GM18907 (cell line): Measurements from ENCODE around the gene CCDC186.

ENCODE experiments used
- ATAC-seq: cut with Tn5 transposase; IDR thresholded peaks from one replicate; pipeline ENCODE4 v1.9.1; 2021; ENCODE audit warnings: mild to moderate bottlenecking, moderate library complexity; ENCODE audit not compliant: unreplicated experiment

The CCDC186 gene

GRCh38 chr10:114115661-114116445 is 58.1 kb downstream of the CCDC186 start:
- no peak for ATAC-seq

DNA sequence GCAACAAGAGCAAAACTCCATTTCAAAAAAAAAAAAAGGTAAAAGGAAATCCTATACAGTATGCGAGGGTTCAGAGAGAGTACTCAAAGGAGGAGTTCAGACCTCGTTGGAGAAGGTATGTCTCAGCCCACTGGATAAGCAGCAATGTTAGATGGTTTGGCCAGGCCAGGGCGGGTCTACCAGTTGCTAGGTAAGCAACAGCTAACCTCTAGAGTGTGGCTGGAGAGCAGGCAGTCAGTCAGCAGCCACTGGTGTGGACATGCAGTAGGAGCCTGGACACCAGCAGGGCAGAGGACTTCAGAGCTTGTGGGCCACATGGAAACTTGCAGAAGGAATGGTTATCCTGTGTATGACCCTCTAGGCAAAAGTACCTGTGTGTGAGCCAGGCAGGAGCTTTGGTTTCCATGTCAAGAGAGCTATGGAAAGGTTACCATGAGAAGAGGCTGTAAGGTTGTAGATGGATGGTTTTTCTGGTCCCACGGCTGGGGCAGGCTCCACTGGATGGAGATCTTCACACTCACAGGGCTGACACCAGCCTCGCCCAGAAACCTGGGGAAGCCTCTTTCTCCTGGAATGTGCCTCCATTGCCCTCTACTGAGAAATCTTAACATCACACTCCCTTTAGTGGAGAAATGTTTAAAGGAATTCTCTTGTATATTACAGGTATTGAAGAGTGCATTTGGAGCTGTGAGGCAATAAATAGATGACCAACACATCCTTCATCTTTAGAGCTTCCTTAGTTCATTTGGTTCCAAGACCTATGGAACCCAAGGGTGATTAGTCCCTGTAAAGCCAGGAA is 63.6 kb downstream of the CCDC186 start:
- ATAC-seq: no peak

DNA sequence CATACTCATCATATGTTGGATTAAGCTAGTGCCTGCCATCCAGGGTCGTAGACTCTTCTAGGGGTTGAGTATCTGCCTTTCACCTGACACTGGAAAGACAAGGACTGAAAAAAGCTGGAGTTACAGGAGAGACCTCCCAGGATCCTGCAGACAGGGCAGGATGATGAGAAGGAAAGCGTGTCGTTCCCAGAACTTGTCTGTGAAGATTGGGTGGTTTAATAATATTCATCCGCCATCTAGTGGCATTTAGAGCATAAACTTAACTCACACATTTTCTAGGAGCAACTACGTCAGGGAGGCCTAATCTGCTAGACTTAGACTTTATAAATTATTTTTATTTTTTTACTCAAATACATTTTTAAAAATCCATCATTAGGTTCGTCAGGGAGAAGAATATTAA is 70.7 kb downstream of the CCDC186 start:
- peak; percentile 52 for ATAC-seq

- no peak for ATAC-seq
Measured at GRCh38 chr10:114102256-114102655, 71.7 kb downstream of the CCDC186 start.

DNA sequence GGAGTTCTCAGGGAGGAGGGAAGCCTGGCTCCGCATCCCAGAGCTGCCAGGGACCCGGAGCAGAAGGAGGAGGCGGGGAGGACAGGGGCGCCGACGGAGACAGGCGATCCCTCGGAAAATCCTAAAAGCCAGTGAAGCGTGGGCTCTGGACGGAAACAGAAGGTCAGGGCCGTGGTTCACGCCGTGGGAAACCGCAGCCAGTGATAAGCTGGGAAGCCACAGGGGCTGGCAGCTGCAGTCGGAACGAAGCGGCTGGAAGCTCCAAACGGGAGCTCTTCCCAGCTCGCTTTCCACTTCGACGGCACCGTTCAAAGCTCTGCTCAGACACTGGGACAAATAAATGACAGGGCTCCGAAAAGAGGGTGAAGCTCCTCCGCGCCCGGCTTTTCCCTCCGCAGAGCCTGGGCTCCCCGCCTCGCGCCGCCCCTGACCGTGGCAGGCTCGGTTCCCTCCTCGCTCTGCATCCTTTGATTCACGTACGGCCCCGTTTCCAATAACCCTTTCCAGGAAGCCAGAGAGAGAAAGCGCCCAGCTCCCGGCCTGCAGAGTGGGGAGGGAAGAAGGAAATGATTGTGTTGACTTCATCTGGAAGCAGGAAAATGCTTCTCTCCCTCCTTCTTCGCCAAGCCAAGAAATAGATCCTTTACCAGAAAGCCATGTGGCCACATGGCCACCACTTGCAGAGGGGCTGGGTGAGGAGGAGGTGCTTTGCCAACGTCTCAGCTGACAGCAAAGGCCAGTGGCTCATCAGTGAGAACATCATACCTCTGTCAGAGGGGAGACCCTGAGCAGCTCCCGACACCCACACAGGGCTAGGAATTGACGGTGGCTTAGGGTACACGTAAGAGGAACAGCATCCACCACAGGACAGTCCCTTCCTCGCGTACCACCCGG is 72.9 kb downstream of the CCDC186 start:
- ATAC-seq: no peak

DNA sequence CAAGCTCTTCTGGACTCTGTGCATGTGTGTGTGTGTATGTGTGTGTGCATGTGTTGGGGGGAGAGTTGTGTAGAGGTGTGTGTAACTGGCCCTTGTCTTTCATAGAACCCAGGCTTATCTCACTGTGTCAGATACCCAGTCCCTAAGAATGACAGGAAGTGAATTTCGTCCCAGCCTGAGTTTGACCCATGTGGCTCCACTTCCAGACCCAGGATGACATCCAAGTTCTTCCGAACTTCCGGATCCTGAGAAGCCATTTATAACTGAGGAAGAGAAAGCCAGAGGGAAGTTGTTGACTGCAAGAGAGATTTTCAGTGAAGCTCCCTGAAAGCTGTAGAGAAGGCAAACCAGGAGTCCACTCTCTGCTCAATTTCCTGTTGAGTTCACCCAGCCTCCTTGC is 77.1 kb downstream of the CCDC186 start:
- ATAC-seq: no peak

- no peak for ATAC-seq
Measured at GRCh38 chr10:114095559-114096337, 78.3 kb downstream of the CCDC186 start.

DNA sequence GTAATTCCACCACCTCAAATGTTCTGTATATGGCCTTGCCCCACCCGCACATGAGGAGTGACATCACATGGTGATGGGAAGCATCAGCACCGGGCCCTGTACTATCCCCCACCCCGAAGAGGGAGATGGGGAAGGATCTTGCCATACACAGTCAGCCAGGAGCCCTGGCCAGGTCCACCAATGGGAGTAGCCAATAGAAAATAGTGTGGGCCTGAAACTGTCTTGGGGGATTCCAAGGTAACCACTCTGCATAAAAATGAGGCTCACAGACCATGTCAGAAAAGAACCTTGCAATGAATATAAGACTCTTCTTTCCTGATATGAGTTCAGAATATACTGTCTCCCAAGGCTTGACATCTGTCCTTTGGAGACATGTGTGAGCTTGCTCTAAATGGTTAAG is 79.2 kb downstream of the CCDC186 start:
- ATAC-seq: peak; percentile 63

GRCh38 chr10:114087655-114088054 is 86.3 kb downstream of the CCDC186 start:
- ATAC-seq: no peak

DNA sequence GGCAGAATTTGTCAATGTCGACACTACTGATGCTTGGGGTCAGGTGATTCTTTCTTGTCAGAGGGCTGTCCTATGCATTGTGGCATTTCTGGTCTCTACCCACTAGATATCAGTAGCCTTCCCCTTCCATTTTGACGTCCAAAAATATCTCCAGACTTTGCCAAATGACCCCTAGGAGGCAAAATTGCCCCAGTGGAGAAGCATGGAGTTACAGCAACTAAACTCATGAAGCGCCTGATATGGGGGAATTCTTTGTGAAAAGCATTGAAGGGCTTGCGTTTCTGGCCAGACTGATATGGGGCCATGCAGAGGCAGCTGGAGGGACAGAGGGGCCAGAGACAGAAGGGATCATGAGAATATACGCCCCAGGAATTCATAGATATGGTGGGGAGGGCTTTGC is 86.7 kb downstream of the CCDC186 start:
- ATAC-seq: no peak

GRCh38 chr10:114084215-114084614 is 89.8 kb downstream of the CCDC186 start:
- no peak for ATAC-seq

- no peak for ATAC-seq
Measured at GRCh38 chr10:114083040-114083439, 91.0 kb downstream of the CCDC186 start.

- ATAC-seq: no peak
Measured at GRCh38 chr10:114081911-114082583, 92.0 kb downstream of the CCDC186 start.

DNA sequence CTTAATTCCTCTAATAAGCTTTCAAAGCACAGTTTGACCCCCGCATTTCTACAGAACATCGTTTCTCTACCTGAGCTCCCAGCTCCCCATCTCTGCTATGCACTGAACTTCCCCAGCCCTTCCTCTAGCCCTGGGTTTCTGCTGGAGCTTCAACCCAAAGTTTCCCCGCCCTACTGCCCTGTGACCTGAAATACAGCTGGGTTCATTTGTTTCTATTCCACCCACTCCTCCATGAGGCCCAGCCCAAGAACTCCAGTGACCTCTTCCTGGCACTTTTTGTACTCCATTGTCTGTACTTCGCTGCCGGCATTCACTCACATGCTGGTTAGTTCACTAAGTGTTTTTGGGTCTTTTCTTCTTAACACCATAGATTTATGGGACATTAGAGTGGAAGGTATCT is 94.6 kb downstream of the CCDC186 start:
- no peak for ATAC-seq

- no peak for ATAC-seq
Measured at GRCh38 chr10:114078346-114078745, 95.7 kb downstream of the CCDC186 start.

DNA sequence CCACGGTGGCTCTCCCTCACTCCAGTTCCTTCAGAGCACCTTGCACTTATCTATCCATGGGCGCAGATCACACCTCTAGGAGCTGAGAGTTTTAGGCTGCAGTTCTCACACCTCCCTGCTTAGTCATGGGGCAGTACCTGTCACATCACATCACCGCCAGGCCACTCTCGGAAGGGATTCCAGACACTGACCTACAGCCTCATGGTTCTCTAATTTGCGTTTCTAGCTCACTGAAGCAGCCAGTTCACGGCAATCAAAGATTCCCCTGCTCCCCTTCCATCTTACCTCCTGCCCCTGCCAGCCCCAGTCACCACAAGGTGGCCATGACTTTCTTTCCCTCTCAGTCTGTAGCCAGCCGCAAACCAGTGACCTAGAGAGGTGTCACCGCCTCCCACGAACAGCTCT is 96.2 kb downstream of the CCDC186 start:
- ATAC-seq: no peak

GRCh38 chr10:114077347-114077746 is 96.7 kb downstream of the CCDC186 start:
- ATAC-seq: no peak

DNA sequence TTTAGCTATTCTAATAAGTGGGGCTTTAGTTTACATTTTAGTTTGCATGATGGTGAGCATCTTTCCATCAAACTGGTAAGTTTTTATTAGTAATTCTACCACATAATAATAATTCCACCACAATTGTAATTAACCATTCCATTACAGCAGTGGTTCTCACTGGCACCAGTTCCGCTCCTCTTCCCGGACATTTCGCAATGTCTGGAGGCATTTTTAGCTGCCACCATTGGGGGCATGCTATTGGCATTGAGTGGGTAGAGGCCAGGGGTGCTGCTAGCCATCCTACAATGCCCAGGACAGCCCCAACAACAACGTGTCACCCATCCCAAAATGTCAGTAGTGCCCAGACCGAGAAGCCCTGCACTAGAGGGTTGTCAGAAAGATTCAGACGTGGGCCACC is 98.9 kb downstream of the CCDC186 start:
- ATAC-seq: no peak

DNA sequence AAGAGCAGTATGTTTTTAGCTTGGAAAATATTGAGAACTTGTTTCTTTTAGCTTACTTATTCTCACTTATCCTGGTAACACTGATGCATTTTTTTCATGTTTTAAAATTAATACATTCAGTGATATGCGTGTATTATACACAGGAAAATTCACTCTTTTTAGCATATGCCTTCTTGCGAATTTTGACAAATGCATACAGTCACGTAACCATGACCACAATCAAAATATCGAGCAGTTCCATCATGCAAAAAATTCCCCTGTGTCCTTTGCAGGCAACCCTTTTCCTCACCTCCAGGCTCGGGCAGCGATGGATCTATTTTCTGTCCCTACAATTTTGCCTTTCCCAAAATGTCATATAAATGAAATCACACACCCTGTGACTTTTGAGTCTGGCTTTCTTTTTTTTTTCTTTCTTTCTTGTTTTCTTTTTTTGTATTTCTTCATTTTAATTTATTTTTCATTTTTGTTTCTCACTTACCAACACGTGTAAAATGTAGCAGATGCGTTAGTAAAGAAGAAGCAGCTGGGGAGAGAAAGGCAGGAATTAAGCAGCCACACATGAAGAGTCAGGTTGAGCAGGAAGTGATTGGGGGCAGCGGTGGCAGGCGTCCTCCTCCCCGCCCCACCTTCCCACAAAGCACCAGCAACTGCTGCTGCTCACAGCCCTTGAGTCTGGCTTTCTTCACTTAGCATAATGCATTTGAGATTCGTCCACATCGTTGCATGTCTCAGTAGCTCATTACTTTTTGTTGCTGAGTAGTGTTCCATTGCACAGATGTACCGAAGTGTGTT is 100.4 kb downstream of the CCDC186 start:
- peak; percentile 75 for ATAC-seq
